Immature natural killer cell (primary cell): ENCODE data around the gene FADS3. TPM values are rescaled to one million over a fixed set of nuclear protein-coding genes. Genes with fewer than 3 reads are reported as not detected.

Experiments used
- DNase-seq, 3 donors: peaks; one replicate each; pipeline ENCODE4 v3.0.0; 2022; ENCODE audit warnings: mixed read lengths in 1 of 3
- H3K27ac Mint-ChIP-seq, 6 donors: one replicate each; pipeline ENCODE4 v1.8.0; 2020; ENCODE audit warnings: mixed read lengths in 6 of 6, mild to moderate bottlenecking in 5 of 6, inconsistent platforms in 4 of 6, moderate library complexity in 3 of 6
- H3K27me3 Mint-ChIP-seq, 3 donors: one replicate each; pipeline ENCODE4 v1.8.0; 2020 to 2021; ENCODE audit warnings: low read depth in 3 of 3, mild to moderate bottlenecking in 3 of 3, mixed read lengths in 3 of 3, moderate library complexity in 3 of 3, inconsistent platforms in 1 of 3
- H3K36me3 Mint-ChIP-seq, 3 donors: one replicate each; pipeline ENCODE4 v1.8.0; 2020; ENCODE audit warnings: mixed read lengths in 3 of 3, inconsistent platforms in 2 of 3, mild to moderate bottlenecking in 2 of 3
- H3K4me1 Mint-ChIP-seq, 2 donors: one replicate each; pipeline ENCODE4 v1.8.0; 2020; ENCODE audit warnings: inconsistent platforms in 2 of 2, mild to moderate bottlenecking in 2 of 2, mixed read lengths in 2 of 2, moderate library complexity in 1 of 2
- H3K4me3 Mint-ChIP-seq, 5 donors: one replicate each; pipeline ENCODE4 v1.8.0; 2020; ENCODE audit warnings: mild to moderate bottlenecking in 5 of 5, mixed read lengths in 5 of 5, inconsistent platforms in 3 of 5, moderate library complexity in 3 of 5
- H3K9me3 Mint-ChIP-seq, 6 donors: one replicate each; pipeline ENCODE4 v1.8.0; 2020; ENCODE audit warnings: mild to moderate bottlenecking in 6 of 6, mixed read lengths in 6 of 6, inconsistent platforms in 4 of 6, moderate library complexity in 3 of 6
- polyA plus RNA-seq, 3 donors: library from polyadenylated mRNA; unstranded; fragments of 300-500 nt; fragmentation: Illumina TruSeq; gene quantifications; one replicate each; pipeline ENCODE4 v1.2.3, GENCODE V29; 2021

The FADS3 gene
- polyA plus RNA-seq, 3 donors from 2014 or later: 3.2 to 6.2 (median 3.9) TPM

DNA sequence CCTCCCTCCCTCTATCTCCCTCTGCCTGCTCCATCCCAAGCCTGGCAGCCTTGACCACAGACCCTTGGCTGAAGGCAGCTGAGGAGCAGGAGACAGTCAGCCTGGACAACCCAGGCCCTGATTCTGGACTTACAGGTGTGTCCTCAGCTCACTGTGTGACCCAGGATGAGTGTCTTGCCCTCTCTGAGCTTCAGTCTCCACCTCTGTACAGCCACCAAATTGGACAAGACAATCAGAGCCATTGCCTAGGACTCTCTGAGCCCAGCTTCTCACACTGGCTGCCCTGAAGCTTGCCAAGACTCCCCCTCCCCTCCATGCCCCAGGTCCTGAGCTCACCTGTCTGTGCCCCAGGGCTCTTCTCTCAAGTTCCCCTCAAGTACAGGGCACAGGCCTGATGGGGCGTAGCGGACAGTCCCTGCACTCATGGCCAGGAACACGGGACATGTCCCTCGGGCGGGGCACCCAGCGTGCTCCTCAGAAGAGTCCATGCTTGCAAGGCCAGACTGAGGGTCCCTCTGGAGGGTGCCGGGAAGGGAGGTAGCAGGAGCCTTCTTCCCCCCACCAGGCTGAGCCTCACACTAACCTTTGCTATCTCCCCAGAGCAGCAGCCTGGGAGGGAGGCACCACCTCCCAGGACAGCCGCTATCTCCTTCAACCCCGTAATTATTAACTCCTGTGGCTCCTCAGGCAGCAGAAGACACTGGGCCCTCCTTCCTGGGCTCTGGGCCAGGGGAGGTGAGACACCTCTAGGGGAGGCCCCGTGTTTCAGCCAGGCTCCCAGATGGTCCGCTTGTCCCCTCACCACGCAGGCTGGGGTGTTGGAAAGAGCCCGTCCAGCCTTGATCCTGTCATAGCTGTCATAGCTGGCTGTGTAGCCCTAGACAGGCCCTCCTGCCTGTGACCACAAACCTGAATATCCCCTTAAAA lies 28.6 kb upstream of the FADS3 start:
- no peak for DNase-seq
- Mint-ChIP-seq H3K27me3 (peaks cover 17 to 21% (median 17%) of the 10 kb centered on the region in 3 donors), H3K4me3 (no peak overlapping the region), H3K9me3 (no peaks in the 10 kb centered on the region), H3K36me3 (no peaks in the 10 kb centered on the region), H3K27ac (no peak overlapping the region), H3K4me1 (peaks cover 8 to 9% of the 10 kb centered on the region in 2 donors)

DNA sequence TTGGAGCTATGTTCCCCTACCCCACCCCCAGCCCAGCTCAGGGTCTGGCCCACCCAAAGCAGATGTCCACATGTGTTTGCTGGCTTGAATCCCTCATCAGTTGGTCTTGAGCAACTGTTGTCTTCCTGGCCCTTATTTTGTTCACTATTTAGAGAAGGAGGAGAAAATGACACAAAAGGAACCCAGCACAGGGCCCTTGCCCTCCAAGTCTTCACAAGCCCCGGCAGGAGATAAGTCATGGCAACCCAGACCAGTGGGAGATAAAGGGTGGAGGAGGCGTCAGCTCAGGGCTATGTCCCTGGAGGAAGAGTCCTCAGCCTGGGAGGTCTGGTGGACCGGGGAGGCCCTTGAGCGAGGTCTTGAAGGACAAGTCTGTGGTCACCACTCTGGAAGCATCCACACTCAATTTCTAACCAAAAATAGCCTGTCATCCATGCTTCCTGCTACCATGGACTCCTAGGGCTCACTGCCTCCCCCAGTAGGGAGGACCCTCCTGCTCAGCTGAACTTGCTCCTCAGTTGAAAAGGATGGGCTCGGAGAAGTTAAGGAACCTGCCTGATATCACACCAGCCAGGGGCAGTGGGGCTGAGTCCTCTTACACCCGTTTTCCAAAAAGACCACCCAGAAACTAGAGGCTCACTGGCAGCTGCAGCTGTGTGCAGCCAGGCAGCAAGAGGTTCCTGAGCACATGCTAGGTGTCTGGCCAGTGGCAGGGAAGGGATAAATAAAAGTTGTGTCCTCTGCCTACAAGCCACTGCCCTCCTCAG lies 27.8 kb upstream of the FADS3 start:
- Mint-ChIP-seq H3K4me1 (peaks cover 8 to 9% of the 10 kb centered on the region in 2 donors), H3K36me3 (no peaks in the 10 kb centered on the region), H3K9me3 (no peaks in the 10 kb centered on the region), H3K4me3 (no peak overlapping the region), H3K27me3 (peaks cover 17 to 22% (median 17%) of the 10 kb centered on the region in 3 donors), H3K27ac (no peak overlapping the region)
- no peak for DNase-seq

- Mint-ChIP-seq H3K27me3 (peaks cover 17 to 21% (median 17%) of the 10 kb centered on the region in 3 donors), H3K4me3 (peak overlapping the region; percentile 42 to 73 (median 68)), H3K27ac (no peak overlapping the region), H3K4me1 (peaks cover 8 to 9% of the 10 kb centered on the region in 2 donors), H3K36me3 (no peaks in the 10 kb centered on the region), H3K9me3 (no peaks in the 10 kb centered on the region)
- DNase-seq: no peak
Observed at GRCh38 chr11:61918251-61918937, 27.0 kb upstream of the FADS3 start.

DNA sequence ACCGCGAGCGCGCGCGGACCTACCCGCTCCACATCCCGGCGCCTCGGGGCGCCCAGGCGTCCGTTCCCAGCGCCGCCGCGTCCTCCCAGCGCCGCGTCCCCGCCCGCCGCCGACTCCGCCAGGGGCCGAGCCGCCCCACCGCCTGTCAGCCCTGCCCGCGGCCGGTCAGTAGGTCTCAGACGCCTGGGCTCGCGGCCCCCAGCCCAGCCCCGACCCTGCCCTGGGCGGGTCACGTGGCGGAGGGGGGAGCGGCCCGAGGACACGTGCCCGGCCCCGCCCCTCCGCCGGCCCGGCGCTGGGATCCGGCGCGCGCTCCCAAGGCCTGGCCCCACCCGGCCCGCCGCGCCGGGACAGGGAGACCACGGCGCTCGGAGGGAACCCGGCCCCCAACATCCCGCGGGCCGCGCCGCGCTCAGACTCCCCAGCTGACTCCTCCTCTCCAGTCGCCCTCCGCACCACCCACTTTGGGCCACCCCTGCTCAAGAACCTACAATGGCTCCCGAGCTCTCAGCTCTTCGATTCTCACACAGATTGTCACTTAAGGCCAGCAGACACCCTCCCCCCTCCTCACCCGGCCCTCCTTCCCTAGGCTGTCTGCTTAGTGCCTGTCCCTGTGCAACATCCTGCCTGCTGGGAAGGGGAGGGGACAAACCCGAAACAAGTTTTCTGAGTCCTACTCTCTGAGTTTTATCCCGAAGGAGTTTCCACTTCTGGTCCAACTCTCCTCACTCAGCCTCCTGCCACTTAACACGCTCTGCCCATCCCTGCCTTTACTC lies 26.2 kb upstream of the FADS3 start, which contains the start of gene RAB3IL1:
Gene RAB3IL1 (minus strand): TSS at position 233 of the 776 bp plus-strand sequence. CDS start 199 bp downstream, at position 34.
- Mint-ChIP-seq H3K27ac (no peak within 1 kb of the TSS), H3K4me1 (peaks cover 8 to 9% of the 10 kb centered on the region in 2 donors), H3K4me3 (peak within 1 kb of the TSS; percentile 42 to 73 (median 68)), H3K9me3 (no peaks in the 10 kb centered on the region), H3K36me3 (no peaks in the 10 kb centered on the region), H3K27me3 (peaks cover 17 to 22% (median 17%) of the 10 kb centered on the region in 3 donors)
- DNase-seq: no peak

- Mint-ChIP-seq H3K36me3 (no peaks in the 10 kb centered on the region), H3K4me3 (peak overlapping the region in 4 of 5 donors; percentile 47 to 66 (median 52)), H3K27me3 (peaks cover 17 to 23% (median 17%) of the 10 kb centered on the region in 3 donors), H3K4me1 (peaks cover 8 to 9% of the 10 kb centered on the region in 2 donors), H3K9me3 (no peaks in the 10 kb centered on the region), H3K27ac (no peak overlapping the region)
- DNase-seq: no peak
Observed at GRCh38 chr11:61916737-61917333, 25.5 kb upstream of the FADS3 start.

- Mint-ChIP-seq H3K27ac (no peak overlapping the region), H3K36me3 (no peaks in the 10 kb centered on the region), H3K4me1 (peaks cover 8 to 9% of the 10 kb centered on the region in 2 donors), H3K27me3 (peaks cover 10 to 23% (median 17%) of the 10 kb centered on the region in 3 donors), H3K4me3 (no peak overlapping the region), H3K9me3 (no peaks in the 10 kb centered on the region)
- DNase-seq: no peak
Observed at GRCh38 chr11:61914471-61915171, 23.3 kb upstream of the FADS3 start.

DNA sequence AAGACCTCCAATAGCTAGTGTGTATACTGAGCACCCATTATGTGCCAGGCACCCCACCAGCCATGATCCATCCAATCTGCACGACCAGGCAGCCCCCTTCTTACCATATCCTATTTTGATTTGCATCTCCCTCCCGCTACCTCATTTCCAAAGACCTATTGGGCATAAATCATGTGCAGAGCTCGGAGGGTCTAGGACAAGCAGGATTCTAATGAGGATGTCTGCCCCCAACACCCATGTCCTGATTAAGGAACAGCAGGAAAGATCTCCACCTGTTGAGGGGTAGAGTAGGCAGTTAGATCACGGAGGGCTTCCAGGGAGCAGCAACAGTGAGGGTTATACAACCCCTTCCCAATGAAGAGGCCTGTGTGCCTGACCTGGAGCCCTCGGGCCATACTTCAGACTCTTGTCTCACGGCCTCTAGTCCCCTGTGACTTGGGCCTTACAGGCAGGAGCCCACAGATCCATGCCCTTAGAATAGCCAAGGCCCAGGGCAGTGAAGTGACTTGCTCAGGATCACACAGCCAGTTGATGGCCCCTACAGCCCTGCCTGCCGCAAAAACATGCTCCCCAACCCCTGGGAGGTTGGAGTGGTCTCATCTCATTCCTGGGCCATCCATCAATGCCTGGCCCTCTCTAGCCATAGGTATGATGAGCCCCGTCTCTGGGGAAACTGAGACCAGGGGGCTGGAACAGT lies 22.5 kb upstream of the FADS3 start:
- H3K4me3 Mint-ChIP-seq: no peak overlapping the region
- DNase-seq: no peak
- H3K9me3 Mint-ChIP-seq: no peaks in the 10 kb centered on the region
- no peak overlapping the region for H3K27ac Mint-ChIP-seq
- H3K4me1 Mint-ChIP-seq: peaks cover 8 to 9% of the 10 kb centered on the region in 2 donors
- H3K36me3 Mint-ChIP-seq: no peaks in the 10 kb centered on the region
- H3K27me3 Mint-ChIP-seq: peaks cover 10 to 23% (median 12%) of the 10 kb centered on the region in 3 donors

DNA sequence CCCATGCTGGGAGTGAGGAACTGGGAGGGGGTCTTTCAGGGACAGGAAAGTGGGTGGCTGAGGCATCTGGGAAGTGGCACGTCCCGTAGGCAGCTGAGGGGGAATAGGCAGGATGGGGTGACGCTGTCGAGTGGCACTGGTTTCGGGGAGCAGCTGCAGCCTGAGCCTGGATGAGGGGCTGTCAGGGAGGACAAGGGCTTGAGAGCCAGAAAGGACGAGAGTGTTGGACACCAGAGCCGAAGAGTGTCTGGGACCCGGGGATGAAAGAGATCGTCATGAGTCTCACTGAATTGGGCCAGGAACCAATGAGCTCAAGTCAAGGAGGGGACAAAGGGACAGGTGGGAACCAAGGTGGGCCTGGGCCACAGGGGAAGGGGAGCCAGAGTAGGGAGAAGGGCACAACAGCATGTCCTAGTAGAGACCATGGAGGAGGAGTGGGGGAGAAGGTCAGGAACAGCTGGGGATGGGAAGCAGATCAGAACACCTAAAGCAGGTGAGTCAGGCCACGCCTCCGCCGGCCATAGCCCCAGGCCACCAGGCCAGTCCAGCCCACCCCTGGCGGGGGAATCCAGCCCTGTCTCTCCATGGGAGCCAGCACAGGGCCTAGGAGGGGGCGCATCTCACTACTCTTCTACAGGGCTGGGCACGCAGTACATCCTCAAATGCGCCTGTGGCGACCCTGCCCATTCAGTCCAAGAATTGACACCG lies 21.8 kb upstream of the FADS3 start:
- no peaks in the 10 kb centered on the region for H3K36me3 Mint-ChIP-seq
- no peak overlapping the region for H3K27ac Mint-ChIP-seq
- peaks cover 6 to 7% of the 10 kb centered on the region in 2 donors for H3K4me1 Mint-ChIP-seq
- no peaks in the 10 kb centered on the region for H3K9me3 Mint-ChIP-seq
- H3K4me3 Mint-ChIP-seq: no peak overlapping the region
- DNase-seq: no peak
- peaks cover 6 to 23% (median 7%) of the 10 kb centered on the region in 3 donors for H3K27me3 Mint-ChIP-seq

DNA sequence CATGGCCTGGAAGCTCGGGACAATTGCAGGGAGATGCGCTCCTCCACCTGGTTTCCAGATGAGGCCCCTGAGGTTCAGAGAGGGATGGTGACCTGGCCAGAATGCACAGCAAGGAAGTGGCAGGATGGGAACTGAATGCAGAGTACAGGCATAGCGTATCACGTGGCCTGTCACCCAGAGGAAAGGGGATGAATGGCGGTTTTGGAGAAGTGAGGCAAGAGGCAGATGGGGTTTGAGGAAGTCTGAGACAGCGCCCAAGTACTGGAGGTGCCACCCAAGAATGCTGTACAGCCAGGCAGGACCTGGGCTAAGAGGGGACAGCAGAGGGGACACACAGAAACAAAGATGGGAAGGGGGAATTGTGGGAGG lies 21.2 kb upstream of the FADS3 start:
- no peak for DNase-seq
- peaks cover 0 to 1% of the 10 kb centered on the region in 2 donors for H3K4me1 Mint-ChIP-seq
- no peak overlapping the region for H3K4me3 Mint-ChIP-seq
- no peaks in the 10 kb centered on the region for H3K36me3 Mint-ChIP-seq
- H3K27ac Mint-ChIP-seq: no peak overlapping the region
- peaks cover 0 to 17% (median 2%) of the 10 kb centered on the region in 3 donors for H3K27me3 Mint-ChIP-seq
- H3K9me3 Mint-ChIP-seq: no peaks in the 10 kb centered on the region

- H3K27ac Mint-ChIP-seq: no peak overlapping the region
- H3K4me1 Mint-ChIP-seq: peaks cover 0 to under 1% of the 10 kb centered on the region in 2 donors
- no peak for DNase-seq
- no peaks in the 10 kb centered on the region for H3K9me3 Mint-ChIP-seq
- H3K27me3 Mint-ChIP-seq: peaks cover 0 to 17% (median under 1%) of the 10 kb centered on the region in 3 donors
- no peak overlapping the region for H3K4me3 Mint-ChIP-seq
- H3K36me3 Mint-ChIP-seq: no peaks in the 10 kb centered on the region
Observed at GRCh38 chr11:61911701-61912529, 20.6 kb upstream of the FADS3 start.
